Fibroblast of the aortic adventitia (primary cell): Measurements from ENCODE around the gene WDR72. TPM values are rescaled to one million over a fixed set of nuclear protein-coding genes. Genes with fewer than 3 reads are reported as not detected.
A peak's percentile ranks its signal among the peaks of the same experiment; 100 is the strongest.

Experiments used
- DNase-seq: peaks from one replicate; pipeline ENCODE4 v3.0.0-alpha.2; 2010; ENCODE audit warnings: low read depth
- H3K4me3 ChIP-seq: 2 replicates; pipeline ENCODE4 v1.5.1; 2011; ENCODE audit warnings: low read depth, mild to moderate bottlenecking, control low read depth, low read length, moderate library complexity
- CTCF ChIP-seq: IDR thresholded peaks from 2 replicates; pipeline ENCODE4 v1.5.1; 2011; ENCODE audit warnings: mild to moderate bottlenecking, low read length, control low read depth, inconsistent platforms; ENCODE audit not compliant: insufficient read depth
- total RNA-seq: library from RNA; depleted of rRNA; stranded (reverse); fragments of >200 nt; gene quantifications from 2 replicates; pipeline ENCODE4 v1.2.3, GENCODE V29; 2012; ENCODE audit warnings: low replicate concordance

The WDR72 gene
- total RNA-seq, 1 donor: not detected

GRCh38 chr15:53611145-53611920 lies 148.1 kb downstream of the WDR72 start:
- no peak for DNase-seq
- H3K4me3 ChIP-seq: no peak overlapping the region
- no peak for TF ChIP-seq CTCF

DNA sequence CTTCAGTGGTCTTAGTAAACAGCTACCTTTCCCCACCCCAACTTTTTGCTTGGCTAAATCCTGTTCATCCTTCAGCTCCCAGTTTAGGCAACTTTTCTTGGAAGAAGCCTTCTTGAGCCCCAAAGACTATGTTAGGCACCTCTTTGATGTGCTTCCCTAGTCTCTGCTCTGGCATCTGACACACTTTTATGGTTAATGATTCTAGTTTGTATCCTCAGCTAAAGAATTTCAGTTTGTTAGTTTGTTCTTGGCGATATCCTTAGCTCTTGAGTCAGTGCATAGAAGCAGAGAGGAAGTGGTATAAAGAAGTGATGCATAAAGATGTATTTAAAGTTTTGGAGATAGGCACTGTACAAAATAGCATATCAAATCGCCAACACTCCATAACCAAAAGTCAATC lies 168.4 kb downstream of the WDR72 start:
- H3K4me3 ChIP-seq: no peak overlapping the region
- DNase-seq: no peak
- no peak for TF ChIP-seq CTCF

DNA sequence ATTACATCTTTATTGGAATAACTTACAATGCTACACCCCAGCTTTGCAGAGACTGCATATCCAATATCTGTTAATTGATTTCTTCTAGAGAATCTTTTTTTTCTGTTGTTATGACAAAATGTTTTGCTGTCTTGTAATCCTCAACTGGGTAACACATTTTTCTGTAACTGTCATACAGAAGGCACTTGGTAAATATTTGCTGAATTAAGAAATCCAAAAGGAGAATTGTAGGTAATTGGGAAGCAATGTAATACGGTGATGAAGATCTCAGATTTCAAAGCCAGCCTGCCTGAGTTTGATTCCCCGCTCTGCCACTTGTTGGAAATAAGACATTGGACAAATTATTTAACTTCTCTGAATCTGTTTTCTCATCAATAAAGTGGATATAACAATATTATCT lies 169.1 kb downstream of the WDR72 start:
- DNase-seq: no peak
- TF ChIP-seq CTCF: no peak
- H3K4me3 ChIP-seq: no peak overlapping the region

- no peak for DNase-seq
- H3K4me3 ChIP-seq: no peak overlapping the region
- no peak for TF ChIP-seq CTCF
These were observed 169.9 kb downstream of the WDR72 start for GRCh38 chr15:53589520-53590057.

DNA sequence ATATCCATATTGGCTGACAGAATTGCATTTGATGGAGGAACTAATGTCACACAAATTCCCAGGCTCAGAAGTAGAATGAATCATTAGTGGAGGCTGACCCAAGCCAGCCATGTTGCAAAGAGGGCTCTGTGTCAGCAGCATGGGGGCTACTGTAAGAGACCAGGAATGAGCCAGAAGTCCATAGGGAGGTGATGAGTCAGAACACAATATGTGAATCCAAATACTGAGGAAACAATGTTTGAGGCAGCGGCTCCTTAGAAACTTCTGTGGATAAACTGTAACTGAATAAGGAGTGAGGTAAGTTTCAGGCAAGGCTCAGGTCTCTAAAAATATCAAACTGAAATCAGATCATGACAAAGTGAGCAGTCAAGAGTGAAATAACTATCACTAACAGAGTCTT lies 170.7 kb downstream of the WDR72 start:
- no peak overlapping the region for H3K4me3 ChIP-seq
- TF ChIP-seq CTCF: no peak
- DNase-seq: peak; percentile 0

- no peak for TF ChIP-seq CTCF
- no peak for DNase-seq
These were observed 172.7 kb downstream of the WDR72 start for GRCh38 chr15:53586799-53587198.

GRCh38 chr15:53581513-53581912 lies 177.9 kb downstream of the WDR72 start:
- TF ChIP-seq CTCF: no peak
- DNase-seq: no peak
- H3K4me3 ChIP-seq: no peak overlapping the region

More at GRCh38 chr15:53586799-53587198, 172.7 kb downstream of the WDR72 start:
- no peak overlapping the region for H3K4me3 ChIP-seq
